ENCODE measurements around the gene MYO3B.

DNA sequence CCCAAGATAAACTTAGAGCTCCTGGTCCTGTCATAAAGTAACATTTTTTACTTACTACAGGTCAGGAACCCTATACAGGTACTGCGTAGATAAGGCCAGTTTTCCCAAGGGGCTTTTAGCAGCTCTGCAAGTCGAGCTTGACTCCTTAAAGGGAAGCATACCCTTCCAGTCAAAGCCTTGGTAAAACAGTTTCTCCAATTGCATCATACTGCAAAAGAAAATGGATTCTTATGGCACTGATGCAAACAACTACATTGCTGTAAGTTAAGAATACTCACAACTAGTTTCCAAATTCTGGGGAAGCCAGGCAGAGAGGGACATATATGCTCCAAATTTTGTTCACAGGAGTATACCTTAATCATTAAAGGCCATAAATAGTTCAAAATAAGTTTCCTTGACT is 31.0 kb downstream of the MYO3B start:
- TF ChIP-seq CTCF (IDR thresholded peaks at IDR 0.05) (no peak), POLR2A (IDR thresholded peaks at IDR 0.05) (no peak)

Measured in body of pancreas (tissue), 4 donors.